ENCODE results near the gene ASCC3. TPM values are rescaled to one million over a fixed set of nuclear protein-coding genes. Genes with fewer than 3 reads are reported as not detected.

The ASCC3 gene
- total and polyA plus RNA-seq, 2 of the 4 experiments (the other 2 are of a cell fraction): 25.8 to 104 TPM

GRCh38 chr6:100810015-100810414 is 71.1 kb downstream of the ASCC3 start:
- CTCF ChIA-PET: no interaction called here

More at GRCh38 chr6:100810015-100810414, 71.1 kb downstream of the ASCC3 start:
- Histone ChIP-seq H4K20me1 (ENCODE audit: insufficient read depth, low read length) (peaks cover 10% of the 10 kb centered on the region; the same call in 1 of the 2 replicates), H3K27me3 (ENCODE audit: control insufficient read depth, insufficient read depth, low read length) (no peaks in the 10 kb centered on the region), H2AK5ac (ENCODE audit: low read depth, low read length) (no peak overlapping the region), H2AK9ac (replicated peaks; ENCODE audit: low read depth, low read length, poor library complexity) (no peak overlapping the region), H2BK120ac (ENCODE audit: low read depth, low read length) (no peak overlapping the region), H3K23ac (ENCODE audit: low read depth, low read length) (no peak overlapping the region), H2BK20ac (ENCODE audit: low read depth, low read length) (no peak overlapping the region), H3K9me1 (ENCODE audit: insufficient read depth, low read length) (peaks cover 3% of the 10 kb centered on the region), H2AFZ (replicated peaks; ENCODE audit: low read length, poor library complexity) (no peak overlapping the region), H3K4me1 (ENCODE audit: control insufficient read depth, insufficient read depth, low read length) (no peaks in the 10 kb centered on the region), H2BK5ac (ENCODE audit: low read depth, low read length, poor library complexity, severe bottlenecking) (peak overlapping the region; percentile 10), H3K4ac (ENCODE audit: low read depth, low read length) (no peak overlapping the region), H3K9ac (ENCODE audit: low read depth, low read length) (no peak overlapping the region), H3K14ac (replicated peaks; ENCODE audit: low read depth, low read length) (no peak overlapping the region), H3K4me3 (ENCODE audit: insufficient read depth, low read depth, low read length) (no peak overlapping the region), H4K5ac (ENCODE audit: low read depth, low read length) (no peak overlapping the region), H4K8ac (ENCODE audit: low read depth in 2 of 2, low read length in 2 of 2) (no peak overlapping the region), H3K18ac (ENCODE audit: low read depth, low read length) (no peak overlapping the region), H3K36me3 (ENCODE audit: control insufficient read depth, insufficient read depth, low read length) (peaks cover 3% of the 10 kb centered on the region), H3K4me2 (ENCODE audit: low read depth, low read length) (no peak overlapping the region), H3K27ac (ENCODE audit: insufficient read depth, low read length) (no peak overlapping the region), H2BK15ac (ENCODE audit: low read depth, low read length) (no peak overlapping the region), H3K56ac (ENCODE audit: extremely low read depth, insufficient read depth, low read length) (no peak overlapping the region), H4K91ac (ENCODE audit: insufficient read depth, low read depth, low read length) (no peak overlapping the region), H3K9me3 (ENCODE audit: control insufficient read depth, insufficient read depth, low read length) (no peaks in the 10 kb centered on the region), H3K79me1 (ENCODE audit: low read depth in 1 of 2, low read length in 2 of 2) (peaks cover 10 to 30% of the 10 kb centered on the region in 2 experiments)
- no peak for TF ChIP-seq SMC3 (IDR thresholded peaks at IDR 0.05; ENCODE audit: low read depth, low read length)
- TF ChIP-seq FOS (IDR thresholded peaks at IDR 0.05; ENCODE audit: low read depth, low read length): no peak
- TF ChIP-seq BHLHE40 (IDR thresholded peaks at IDR 0.05; ENCODE audit: low read depth, low read length): no peak
- TF ChIP-seq USF2 (IDR thresholded peaks at IDR 0.05; ENCODE audit: low read depth, low read length): no peak
- no peak for TF ChIP-seq CTCF (conservative IDR thresholded peaks at IDR 0.05; ENCODE audit: low read depth, low read length)
- no peak for TF ChIP-seq CEBPB (IDR thresholded peaks at IDR 0.05; ENCODE audit: low read depth, low read length)
- no peak for TF ChIP-seq RCOR1 (IDR thresholded peaks at IDR 0.05; ENCODE audit: insufficient replicate concordance, low read length)
- no peak for TF ChIP-seq NFE2L2 (IDR thresholded peaks at IDR 0.05; ENCODE audit: low read depth, low read length)
- TF ChIP-seq MAFK (IDR thresholded peaks at IDR 0.05; ENCODE audit: low read depth, low read length): no peak
- no peak for TF ChIP-seq POLR2A (IDR thresholded peaks at IDR 0.05; ENCODE audit: low read depth, low read length)
- TF ChIP-seq RFX5 (IDR thresholded peaks at IDR 0.05; ENCODE audit: low read depth, low read length): no peak
- no peak for TF ChIP-seq ELK1 (IDR thresholded peaks at IDR 0.05; ENCODE audit: borderline replicate concordance, low read depth, low read length)
- no peak for TF ChIP-seq CHD1 (IDR thresholded peaks at IDR 0.05; ENCODE audit: low read depth, low read length)
- no peak for TF ChIP-seq MXI1 (IDR thresholded peaks at IDR 0.05; ENCODE audit: borderline replicate concordance, low read depth, low read length)
- TF ChIP-seq RAD21 (IDR thresholded peaks at IDR 0.05; ENCODE audit: low read length): no peak
- no peak for TF ChIP-seq MAZ (IDR thresholded peaks at IDR 0.05; ENCODE audit: borderline replicate concordance, low read depth, low read length)
- intact Hi-C loops (cut with micrococcal nuclease) (no loop called here), in situ Hi-C loops (cut with MboI; ENCODE audit: low sequenced_read_pairs) (no loop called here), dilution Hi-C loops (cut with HindIII; ENCODE audit: low sequenced_read_pairs, unreplicated experiment) (no loop called here)
- DNase-seq (no peak), ATAC-seq (ENCODE audit: low read depth) (no peak)
- 100% methylated on average over 1 of the region's 2 CpGs; no CpG with 5 or more reads in 1 of the 2 experiments for WGBS, 2 experiments (ENCODE audit: extremely low coverage in 2 of 2, insufficient read length in 1 of 2)
- POLR2A ChIA-PET (ENCODE audit: unreplicated experiment): no interaction called here
- no TSS peak for BruUV-seq (replicated peaks)
